GDM1 (cell line): Measurements from ENCODE around the gene ZMYND19.
"Not testable (repeated sequence)": the region's sequence is repeated elsewhere in the genome, so short reads cannot be mapped to it uniquely, and the experiment has no call there.

Source experiments
- DNase-seq: peaks from one replicate; lab custom pipeline; 2025; lab: John Stamatoyannopoulos, UW

Gene ZMYND19

DNA sequence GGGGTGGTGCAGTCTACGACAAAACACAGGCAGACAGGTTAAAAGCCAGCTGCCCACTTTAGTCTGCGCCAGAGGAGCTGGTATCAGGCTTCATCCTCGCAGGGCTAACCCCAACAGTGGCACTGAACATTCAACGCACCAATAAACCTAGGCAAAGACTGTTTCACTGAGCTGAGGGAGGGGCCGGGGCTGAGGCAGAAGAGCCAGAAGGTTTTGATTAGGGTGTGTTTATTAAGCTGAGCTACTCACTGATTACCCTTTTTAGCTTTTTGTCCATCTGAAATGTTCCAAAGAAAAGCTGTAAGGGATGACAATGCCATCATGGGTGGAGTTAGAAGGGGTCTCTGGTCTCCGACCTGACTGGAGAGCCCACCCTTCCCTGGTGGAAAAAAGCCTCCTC lies 1.4 kb downstream of the ZMYND19 start:
- no peak for DNase-seq

GRCh38 chr9:137588311-137588710 lies 2.0 kb downstream of the ZMYND19 start:
- DNase-seq = no peak

DNA sequence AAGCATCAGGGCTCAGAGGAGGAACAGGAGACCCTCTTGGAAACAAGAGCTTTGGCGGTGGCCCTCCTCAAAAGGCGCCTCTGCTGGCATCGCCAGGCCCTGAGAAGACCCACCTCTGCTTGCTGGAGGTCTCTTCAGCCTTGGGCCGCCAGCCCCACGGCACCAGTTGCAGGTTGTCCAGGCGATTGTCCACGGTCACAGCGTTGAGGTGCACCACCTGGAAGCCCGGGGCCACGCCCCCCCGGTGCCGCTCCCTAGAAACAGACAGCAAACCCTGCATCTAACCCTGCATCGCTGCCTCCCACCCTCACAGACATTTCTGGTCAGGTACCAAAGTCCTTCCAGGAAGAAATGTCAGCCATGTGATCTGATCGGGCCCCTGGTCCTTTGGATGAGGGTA lies 3.5 kb downstream of the ZMYND19 start:
- no peak for DNase-seq

GRCh38 chr9:137583957-137584356 lies 6.4 kb downstream of the ZMYND19 start:
- no peak for DNase-seq

- no peak for DNase-seq
Measured at GRCh38 chr9:137583347-137583746, 7.0 kb downstream of the ZMYND19 start.

DNA sequence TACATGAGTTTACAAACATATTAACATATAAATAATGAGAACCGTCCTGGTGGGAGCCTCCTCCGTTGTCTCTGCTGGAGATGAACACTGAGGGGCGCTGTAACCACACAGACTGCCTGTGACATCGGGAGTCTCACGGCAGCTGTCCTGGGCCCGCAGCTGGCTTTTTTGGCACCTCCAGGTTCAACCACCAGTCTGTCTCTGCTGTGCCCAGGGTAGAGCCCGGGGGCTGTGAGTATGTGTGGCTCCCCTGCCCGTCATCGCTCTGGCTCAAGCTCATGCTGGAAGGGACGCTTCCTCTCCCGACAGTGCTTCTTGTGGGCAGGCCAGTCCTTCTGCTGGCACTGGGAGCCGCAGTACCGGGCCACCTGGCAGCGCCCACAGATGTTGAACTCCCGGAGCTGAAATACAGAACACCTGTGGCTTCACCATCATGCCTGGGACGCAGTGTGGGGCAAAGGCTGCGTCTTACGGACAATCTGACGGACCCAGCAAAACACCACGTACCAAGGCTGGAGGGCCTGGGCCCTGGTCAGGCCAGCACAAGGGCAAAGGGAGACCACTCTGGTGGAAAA lies 7.9 kb downstream of the ZMYND19 start:
- DNase-seq = peak; percentile 4

DNA sequence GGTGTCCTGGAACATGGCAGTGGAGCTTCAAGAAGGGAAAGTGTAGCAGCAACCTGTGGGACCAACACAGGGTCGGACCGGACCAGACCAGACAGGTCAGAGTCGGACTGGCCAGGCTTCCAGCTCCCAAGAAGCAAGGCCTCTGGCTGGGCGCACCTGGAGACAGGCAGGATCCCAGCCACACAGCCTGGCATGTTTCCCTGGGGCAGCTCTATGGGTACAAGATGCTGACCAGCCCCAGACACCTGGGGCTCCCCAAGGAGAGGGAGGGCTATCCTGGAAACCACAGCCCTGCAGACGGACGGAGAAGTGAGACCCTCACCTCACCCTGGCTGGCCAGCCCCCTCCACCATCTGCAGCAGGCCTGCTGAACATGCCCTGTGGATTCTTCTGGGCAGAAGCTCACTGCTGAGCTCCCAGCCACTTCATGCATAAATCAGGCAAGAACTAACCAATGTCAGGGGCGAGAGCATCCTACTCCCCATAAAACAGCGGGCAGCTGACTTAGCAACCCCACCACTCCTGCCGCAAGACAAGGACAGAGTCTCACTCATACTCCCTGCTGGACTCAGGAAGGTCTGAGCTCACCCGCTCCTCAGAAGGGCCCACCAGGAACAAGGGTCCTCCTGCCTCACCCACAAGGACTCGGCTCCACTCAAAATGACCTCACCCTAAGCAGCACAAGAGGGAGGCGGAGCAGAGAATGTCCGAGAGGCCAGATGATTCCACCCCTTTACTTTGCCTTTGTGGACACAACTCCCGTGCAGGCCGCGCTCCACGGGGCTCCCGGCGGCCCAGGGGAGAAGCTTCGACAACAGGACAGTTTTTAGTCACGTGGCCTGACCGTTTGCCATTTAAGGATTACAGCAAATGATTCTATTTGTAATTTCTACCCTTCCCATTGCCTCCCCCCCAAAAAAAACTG lies 8.7 kb downstream of the ZMYND19 start:
- no peak for DNase-seq

DNA sequence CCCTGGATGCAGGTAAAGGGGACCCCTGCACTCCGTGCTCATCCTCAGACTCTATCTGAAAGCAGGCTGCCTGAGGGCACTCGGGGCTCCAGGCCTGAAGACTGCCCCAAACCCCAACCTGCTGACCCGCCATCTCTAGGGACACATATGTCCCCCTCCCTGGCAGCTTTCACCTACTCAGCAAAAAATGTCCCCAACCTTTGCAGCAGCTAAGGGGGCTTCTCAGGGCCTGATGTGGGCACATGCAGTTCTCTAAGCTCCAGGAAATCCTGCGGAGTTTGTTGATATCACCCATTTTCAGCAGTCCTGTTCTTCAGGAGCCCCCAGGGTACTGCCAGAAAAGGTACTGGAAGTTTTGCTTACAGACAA lies 9.4 kb downstream of the ZMYND19 start:
- DNase-seq = no peak

GRCh38 chr9:137580209-137580953 lies 9.9 kb downstream of the ZMYND19 start:
- DNase-seq = no peak

GRCh38 chr9:137579259-137579604 lies 11.1 kb downstream of the ZMYND19 start:
- no peak for DNase-seq

GRCh38 chr9:137578518-137579258 lies 11.6 kb downstream of the ZMYND19 start, which contains the start of gene DPH7:
Gene DPH7 (minus strand): TSS chr9:137578925. CDS start chr9:137578777, 148 bp downstream.
- DNase-seq = peak; percentile 83

DNA sequence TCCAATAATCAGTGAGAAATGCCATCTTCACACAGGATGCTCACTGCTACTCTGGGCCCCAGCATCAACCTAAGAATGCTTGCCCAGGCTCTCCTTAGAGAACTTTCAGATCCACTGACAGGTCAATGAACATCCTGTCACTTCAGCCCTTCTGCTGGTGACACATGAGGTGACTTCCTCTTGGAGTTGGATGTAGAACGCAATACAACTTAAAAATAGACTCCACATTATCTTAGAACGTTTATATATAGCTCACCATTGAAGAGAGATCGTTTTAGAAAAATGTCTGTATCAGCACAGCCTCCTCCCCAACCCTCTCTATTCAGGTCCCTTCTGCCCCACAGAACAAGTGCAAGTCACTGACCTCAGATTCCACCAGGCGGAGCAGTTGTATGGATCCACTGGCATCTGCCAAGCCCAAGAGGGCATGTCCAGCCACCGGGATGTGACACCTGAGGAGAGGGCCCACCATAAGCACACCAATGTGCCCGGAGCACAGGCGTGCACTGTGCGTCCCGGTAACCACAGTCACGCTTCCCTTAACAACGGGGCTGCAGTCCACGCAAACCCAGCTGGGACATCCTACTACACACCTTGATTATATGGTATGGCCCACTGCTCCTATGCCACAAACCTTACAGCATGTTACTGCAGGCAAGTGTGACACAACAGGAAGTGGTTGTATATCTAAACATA lies 14.4 kb downstream of the ZMYND19 start:
- DNase-seq = no peak

DNA sequence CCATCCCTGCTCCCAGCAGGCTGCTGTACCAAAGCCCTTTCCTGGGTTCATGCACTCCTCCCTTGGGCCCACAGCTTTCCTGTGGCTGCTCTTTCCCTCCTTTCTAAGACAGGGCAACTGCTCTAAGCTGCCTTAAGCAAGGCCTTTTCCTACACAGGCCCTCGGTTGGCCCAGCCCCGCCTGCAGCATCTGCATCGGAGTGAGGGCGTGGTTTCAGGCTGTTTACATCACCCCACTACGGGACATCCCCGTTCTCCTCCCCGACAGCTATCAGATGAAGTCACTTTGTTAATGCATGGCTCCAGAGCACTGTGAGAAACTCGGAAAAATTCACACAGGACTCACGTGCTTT lies 15.0 kb downstream of the ZMYND19 start:
- no peak for DNase-seq

- no peak for DNase-seq
Measured at GRCh38 chr9:137574192-137574591, 16.1 kb downstream of the ZMYND19 start.

GRCh38 chr9:137570566-137570965 lies 19.7 kb downstream of the ZMYND19 start:
- no peak for DNase-seq

- DNase-seq = no peak
Measured at GRCh38 chr9:137569609-137570203, 20.6 kb downstream of the ZMYND19 start.

DNA sequence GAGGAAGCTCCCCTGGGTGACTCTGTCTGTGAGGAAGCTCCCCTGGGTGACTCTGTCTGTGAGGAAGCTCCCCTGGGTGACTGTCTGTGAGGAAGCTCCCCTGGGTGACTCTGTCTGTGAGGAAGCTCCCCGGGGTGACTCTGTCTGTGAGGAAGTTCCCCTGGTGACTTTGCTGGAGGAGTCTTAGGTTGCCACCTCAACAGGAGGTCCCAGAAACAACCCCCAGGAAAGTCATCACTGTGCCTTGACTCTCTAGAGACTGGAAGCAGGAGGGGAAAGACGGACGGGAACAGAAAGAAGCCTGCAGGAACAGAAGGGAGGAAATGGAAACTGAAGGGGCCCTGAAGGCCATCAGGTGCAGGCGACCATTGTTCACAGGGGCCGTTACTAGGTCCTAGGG lies 21.9 kb downstream of the ZMYND19 start:
- not testable (repeated sequence) for DNase-seq

DNA sequence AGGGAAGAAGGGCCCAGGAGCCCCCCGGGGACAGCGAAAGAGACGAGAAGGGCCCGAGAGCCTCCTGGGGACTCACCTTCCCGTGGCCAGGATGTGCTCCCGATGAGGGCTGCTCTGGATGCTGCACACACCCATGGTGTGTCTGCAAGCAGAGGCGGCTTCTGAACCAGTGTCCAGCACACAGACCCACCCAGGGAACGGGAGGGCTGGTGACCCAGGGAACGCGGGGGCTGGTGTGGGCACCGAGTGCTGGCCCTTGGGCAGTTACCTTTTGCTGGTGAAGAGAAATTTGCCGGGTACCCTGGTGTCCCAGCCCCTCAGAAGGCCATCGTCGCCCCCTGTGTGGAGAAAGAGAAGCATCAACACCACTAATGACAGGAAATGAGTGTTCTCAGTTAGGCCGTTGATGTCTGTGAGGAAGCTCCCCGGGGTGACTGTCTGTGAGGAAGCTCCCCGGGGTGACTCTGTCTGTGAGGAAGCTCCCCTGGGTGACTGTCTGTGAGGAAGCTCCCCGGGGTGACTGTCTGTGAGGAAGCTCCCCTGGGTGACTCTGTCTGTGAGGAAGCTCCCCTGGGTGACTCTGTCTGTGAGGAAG lies 25.4 kb downstream of the ZMYND19 start:
- no peak for DNase-seq

- DNase-seq = no peak
Measured at GRCh38 chr9:137564134-137564533, 26.2 kb downstream of the ZMYND19 start.

GRCh38 chr9:137558127-137558526 lies 32.2 kb downstream of the ZMYND19 start:
- no peak for DNase-seq
